GM21825 (cell line): ENCODE data around the gene PHYH.
"Not testable (repeated sequence)": the region's sequence is repeated elsewhere in the genome, so short reads cannot be mapped to it uniquely, and the experiment has no call there.

Experiments used
- ATAC-seq: cut with Tn5 transposase; IDR thresholded peaks from one replicate; pipeline ENCODE4 v1.9.1; 2021; ENCODE audit warnings: mild to moderate bottlenecking, moderate library complexity; ENCODE audit not compliant: unreplicated experiment

PHYH gene

GRCh38 chr10:13322615-13323148 is 22.8 kb upstream of the PHYH start:
- ATAC-seq, result no peak

GRCh38 chr10:13321576-13321975 is 21.7 kb upstream of the PHYH start:
- no peak for ATAC-seq

- no peak for ATAC-seq
Observed at GRCh38 chr10:13319166-13319565, 19.3 kb upstream of the PHYH start.

- no peak for ATAC-seq
Observed at GRCh38 chr10:13317474-13317873, 17.6 kb upstream of the PHYH start.

- no peak for ATAC-seq
Observed at GRCh38 chr10:13316635-13317311, 16.9 kb upstream of the PHYH start.

- ATAC-seq, result no peak
Observed at GRCh38 chr10:13315361-13315760, 15.5 kb upstream of the PHYH start.

GRCh38 chr10:13311177-13311575 is 11.3 kb upstream of the PHYH start:
- no peak for ATAC-seq

- no peak for ATAC-seq
Observed at GRCh38 chr10:13310518-13311176, 10.8 kb upstream of the PHYH start.

GRCh38 chr10:13309792-13310191 is 9.9 kb upstream of the PHYH start:
- ATAC-seq, result no peak

- no peak for ATAC-seq
Observed at GRCh38 chr10:13308096-13308495, 8.2 kb upstream of the PHYH start.

- no peak for ATAC-seq
Observed at GRCh38 chr10:13306103-13306502, 6.2 kb upstream of the PHYH start.

- ATAC-seq, result no peak
Observed at GRCh38 chr10:13302821-13303555, 3.1 kb upstream of the PHYH start.

GRCh38 chr10:13298748-13299436 is 972 bp downstream of the PHYH start:
- no peak for ATAC-seq

GRCh38 chr10:13296476-13296875 is 3.4 kb downstream of the PHYH start:
- no peak for ATAC-seq

GRCh38 chr10:13294784-13295183 is 5.1 kb downstream of the PHYH start:
- no peak for ATAC-seq

GRCh38 chr10:13291821-13292773 is 7.8 kb downstream of the PHYH start:
- no peak for ATAC-seq

- ATAC-seq, result no peak
Observed at GRCh38 chr10:13291061-13291460, 8.8 kb downstream of the PHYH start.

GRCh38 chr10:13284050-13284449 is 15.8 kb downstream of the PHYH start:
- ATAC-seq, result no peak

- ATAC-seq, result not testable (repeated sequence)
Observed at GRCh38 chr10:13282348-13282747, 17.5 kb downstream of the PHYH start.

GRCh38 chr10:13276749-13277365 is 23.0 kb downstream of the PHYH start:
- ATAC-seq, result no peak
